ENCODE results near the gene PKIB.

DNA sequence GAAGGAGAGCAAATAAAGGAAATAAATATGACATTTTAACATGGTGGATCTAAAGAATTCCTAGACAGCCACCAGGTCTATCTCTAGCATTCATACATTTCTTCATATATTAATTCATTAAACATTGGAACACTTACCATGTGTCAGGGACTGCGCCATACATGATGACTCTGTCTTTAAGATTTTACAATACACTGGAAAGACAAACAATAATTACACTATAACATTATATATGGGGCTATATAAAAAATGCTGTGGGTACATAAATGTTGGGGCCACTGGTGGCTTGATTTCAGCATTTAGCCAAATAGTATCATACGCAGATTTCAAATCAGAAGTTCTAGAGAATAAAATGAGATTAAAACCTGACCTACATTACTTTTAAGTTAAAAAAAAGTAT, 33.3 kb upstream of the PKIB start:
- TF ChIP-seq CTCF (IDR thresholded peaks at IDR 0.05), result no peak
- no peak for TF ChIP-seq POLR2A (IDR thresholded peaks at IDR 0.05)
